ENCODE measurements around the gene ZNF775.
A peak's percentile ranks its signal among the peaks of the same experiment; 100 is the strongest.

Gene ZNF775

DNA sequence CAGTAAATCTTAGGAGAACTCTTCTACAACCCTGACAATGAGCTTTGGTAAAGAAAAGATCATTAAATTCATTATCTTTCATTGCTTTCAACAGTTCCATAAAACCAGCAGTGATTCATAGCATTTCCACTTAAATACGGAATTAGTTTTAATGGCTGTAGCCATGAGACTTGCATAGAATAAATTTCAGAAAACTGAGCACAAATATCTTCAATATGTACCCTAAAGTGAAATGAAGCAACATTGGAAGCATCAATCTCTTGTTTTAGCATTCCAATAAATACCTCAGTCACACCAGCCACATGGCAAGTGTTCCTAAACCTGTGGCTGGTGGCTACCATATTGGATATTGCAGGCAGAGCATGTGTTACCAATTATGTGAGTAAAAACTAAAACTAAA is 34.1 kb upstream of the ZNF775 start:
- DNase-seq: no peak

DNA sequence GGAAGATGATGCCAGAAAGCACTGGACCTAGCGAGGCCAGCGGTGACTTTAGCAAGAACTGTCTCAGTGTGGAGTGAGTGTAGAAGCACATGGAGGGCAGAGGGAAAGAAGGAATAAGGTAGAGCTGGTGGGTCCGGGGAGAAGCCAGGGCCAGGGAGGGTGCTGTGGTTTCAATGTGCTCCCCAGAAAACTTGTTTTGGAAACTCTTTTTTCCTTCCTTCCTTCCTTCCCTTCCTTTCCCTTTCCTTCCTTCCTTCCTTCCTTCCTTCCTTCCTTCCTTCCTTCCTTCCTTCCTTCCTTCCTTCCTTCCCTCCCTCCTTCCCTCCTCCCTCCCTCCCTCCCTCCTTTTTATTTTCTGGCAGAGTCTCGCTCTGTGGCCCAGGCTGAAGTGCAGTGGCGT is 32.2 kb upstream of the ZNF775 start:
- no peak for DNase-seq

DNA sequence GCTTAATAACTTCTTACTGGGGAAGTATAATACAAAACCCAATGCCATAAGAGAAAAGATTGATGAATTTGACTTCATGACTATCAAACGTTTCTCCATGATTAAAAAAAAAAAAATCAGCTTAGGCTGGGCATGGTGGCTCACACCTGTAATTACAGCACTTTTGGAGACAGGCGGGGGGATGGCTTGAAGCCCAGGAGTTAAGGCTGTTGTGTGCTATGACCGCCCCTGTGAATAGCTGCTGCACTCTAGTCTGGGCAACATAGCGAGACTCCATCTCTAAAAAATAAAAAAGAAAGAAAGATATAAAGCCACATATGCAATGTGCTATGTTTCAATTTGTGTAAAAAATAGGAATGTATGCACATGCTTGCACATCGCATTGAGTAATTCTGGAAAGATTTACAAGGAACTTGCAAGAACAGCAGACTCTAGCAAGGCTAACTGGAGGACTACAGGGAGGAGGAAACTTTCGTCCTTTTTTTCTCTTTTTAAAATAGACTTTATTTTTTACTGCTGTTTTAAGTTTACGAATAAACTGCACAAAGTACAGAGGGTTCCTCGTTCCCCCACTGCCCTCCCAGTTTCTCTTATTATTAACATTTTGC is 27.4 kb upstream of the ZNF775 start:
- DNase-seq: no peak

DNA sequence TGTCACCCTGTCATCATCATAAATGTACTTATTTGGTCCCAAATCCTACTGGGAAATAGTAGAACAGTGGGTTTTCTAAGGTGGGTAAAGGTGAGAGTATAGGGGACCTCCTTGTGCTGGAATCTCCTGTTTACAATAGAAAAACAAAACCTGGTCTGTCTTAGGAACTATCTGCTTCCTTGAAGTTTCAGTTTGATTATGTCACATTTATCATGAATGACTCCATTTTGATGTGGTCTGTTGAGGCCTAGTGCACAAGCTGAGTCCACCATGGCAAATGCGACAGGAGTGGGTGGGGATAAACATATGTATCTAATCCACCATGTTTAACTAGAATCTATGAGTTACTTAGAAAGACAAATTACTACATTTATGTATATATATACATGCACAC is 23.5 kb upstream of the ZNF775 start:
- no peak for DNase-seq

DNA sequence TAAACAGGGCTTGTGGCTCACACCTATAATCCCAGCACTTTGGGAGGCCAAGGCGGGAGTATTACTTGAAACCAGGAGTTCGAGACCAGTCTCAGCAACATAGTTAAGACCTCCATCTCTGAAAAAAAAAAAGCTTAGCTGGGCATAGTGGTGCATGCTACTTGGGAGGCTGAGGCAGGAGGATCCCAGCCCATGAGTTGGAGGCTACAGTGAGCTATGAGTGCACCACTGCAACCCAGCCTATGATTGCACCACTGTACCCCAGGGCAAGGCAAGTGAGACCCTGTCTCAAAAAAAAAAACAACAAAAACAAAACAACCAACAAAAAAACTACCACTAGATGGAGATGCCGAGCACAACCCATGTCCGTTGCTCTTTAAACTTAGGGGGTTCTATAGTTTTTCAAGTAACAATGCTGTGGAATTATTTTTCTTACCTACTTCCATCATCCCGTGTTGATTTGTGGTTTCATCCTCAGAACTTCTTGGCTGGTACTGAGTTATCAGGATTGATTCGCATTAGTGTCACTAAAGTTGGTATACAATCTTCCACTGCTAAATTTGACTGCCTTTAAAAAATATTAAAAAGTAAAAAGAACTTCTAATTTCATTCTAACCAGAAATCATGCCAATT is 22.7 kb upstream of the ZNF775 start:
- DNase-seq: no peak

DNA sequence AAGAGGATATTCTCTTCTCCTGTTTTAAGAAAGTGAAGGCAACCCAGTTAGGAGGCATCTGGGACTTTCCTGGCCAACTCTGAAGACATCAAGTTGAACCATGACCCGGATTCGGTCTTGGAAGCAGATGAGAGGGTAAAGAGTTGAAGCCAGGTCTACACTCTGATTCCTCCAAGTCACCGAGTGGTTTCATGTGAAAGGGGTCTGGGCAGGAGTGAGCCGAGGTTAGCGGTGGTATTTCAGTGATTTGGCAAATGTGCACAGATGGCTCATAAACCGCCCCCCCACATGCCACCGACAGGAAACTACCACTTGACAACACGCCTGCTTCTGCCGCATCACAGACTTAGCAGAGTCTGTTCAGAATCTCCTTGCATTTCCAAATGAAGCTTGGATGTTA is 21.9 kb upstream of the ZNF775 start:
- DNase-seq: no peak

DNA sequence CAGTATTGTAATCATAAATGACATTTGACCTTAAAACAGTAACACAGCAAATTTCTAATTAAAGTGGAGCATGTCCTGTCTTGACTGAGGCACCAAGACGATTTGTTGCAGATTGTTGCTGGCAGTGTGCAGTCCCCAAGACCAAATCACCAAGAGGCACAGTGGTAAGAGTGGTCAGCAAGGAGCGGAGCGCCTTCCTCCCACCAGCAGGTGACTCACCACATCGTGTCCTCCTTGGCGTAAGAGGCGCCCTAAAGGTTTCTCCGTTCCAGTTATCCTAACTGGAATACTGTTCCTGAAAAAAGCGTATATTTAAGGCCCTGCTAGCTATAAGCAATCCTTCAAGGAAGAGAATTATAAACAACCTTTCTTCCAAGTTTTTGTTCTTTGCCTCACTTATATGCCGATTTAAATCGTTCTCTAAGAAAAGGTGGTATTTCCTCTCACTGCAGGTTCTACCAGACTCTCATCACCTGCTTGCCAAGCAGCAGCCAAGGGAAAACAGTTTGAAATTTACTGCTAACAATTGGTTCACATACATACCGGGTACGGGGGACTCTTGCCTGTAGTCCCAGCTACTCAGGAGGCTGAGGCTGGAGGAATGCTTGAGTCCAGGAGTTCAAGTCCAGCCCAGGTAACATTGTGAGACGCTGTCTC is 21.2 kb upstream of the ZNF775 start:
- no peak for DNase-seq

DNA sequence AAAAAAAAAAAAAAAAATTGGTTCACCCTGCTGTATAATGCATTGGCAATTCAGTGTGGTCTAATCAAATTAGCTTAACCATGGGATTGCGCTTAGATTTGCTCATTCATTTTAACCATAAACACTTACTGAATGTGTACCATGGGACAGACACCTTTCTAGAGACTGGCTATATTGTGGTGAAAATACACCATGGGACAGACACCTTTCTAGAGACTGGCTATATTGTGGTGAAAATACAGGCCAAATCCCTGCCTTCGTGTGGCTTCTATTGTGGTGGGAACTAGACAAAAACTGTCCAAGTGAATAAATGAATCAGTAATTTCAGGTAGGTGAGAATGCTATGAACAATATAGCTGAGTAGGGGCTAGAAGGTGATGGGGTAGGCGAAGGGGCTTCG is 20.7 kb upstream of the ZNF775 start:
- DNase-seq: no peak

DNA sequence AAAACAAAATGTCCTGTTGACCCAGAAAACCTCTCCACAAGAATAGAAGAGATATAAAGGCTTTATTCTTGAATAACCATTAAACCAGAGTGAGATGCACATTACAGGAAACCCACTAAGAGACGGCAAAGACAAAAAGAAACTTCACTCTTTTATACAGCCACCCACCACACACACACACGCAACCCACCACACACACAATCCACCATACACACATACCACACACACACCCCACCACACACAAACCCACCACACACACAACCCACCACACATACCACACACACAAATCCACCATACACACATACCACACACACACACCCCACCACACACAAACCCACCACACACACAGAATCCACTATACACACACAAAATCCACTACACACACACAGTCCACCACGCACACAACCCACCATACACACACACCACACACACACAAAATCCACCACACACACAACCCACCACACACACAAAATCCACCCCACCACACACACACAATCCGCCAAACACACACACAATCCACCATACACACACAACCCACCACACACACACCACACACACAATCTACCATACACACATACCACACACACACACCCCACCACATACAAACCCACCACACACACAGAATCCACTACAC is 20.0 kb upstream of the ZNF775 start:
- DNase-seq: no peak

DNA sequence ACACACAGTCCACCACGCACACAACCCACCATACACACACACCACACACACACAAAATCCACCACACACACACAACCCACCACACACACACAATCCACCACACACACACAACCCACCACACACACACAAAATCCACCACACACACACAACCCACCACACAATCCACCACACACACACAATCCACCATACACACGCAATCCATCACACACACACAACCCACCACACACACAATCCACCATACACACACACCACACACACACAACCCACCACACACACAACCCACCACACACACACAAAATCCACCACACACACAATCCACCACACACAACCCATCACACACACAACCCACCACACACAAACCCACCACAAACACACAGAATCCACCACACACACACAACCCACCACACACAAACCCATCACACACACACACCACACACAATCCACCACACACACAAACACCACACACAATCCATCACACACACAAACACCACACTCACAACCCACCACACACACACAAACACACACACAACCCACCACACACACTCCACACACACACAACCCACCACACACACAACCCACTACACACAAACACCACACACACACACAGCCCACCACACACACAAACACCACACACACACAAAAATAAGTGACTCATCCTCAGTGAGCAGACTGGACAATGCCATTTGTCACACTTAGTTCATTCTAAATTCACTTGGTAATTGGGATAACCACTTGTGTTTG is 19.3 kb upstream of the ZNF775 start:
- DNase-seq: no peak

DNA sequence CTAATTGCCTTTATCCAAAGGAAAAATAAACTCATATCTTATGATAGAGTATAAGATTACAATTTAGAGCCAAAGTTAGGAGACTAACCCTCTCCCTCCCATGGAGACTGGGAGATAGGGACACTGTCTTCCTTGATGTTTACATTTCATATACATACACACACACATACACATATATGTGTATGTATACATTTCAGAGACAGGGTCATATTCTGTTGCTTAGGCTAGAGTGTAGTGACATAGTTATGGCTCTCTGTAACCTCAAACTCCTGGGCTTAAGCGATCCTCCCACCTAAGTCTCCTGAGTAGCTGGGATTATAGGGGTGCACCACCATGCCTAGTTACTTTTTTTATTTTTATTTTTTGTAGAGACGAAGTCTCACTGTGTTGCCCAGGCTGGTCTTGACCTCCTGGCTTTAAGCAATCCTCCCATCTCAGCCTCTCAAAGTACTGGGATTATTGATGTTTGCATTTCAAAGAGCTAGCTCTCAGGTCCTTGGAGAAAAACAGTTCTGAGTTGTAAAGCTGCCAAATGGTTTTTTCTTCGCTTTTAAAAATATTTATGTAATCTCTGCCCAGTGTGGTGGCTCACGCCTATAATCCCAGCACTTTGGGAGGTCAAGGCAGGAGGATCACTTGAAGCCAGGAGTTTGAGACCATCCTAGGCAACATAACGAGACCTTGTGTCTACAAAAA is 18.6 kb upstream of the ZNF775 start:
- no peak for DNase-seq

DNA sequence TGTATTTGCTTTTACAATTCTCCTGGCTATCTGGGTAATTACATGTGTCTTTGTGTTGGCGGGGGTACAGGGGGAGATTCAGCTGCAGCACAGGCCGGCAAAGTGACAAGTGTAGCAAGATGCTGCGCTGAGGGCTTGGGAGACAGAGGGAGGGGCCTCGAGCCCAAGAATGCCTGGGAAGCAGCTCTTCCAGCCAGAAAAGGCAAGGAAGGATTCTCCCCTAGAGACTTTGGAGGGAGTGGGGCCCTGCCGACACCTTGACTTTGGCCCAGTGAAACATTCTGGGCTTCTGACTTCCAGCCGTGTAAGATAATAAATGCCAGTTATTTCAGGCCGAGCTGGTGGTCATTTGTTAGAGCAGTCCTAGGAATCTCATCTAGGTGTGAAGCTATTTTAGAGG is 17.7 kb upstream of the ZNF775 start:
- no peak for DNase-seq

DNA sequence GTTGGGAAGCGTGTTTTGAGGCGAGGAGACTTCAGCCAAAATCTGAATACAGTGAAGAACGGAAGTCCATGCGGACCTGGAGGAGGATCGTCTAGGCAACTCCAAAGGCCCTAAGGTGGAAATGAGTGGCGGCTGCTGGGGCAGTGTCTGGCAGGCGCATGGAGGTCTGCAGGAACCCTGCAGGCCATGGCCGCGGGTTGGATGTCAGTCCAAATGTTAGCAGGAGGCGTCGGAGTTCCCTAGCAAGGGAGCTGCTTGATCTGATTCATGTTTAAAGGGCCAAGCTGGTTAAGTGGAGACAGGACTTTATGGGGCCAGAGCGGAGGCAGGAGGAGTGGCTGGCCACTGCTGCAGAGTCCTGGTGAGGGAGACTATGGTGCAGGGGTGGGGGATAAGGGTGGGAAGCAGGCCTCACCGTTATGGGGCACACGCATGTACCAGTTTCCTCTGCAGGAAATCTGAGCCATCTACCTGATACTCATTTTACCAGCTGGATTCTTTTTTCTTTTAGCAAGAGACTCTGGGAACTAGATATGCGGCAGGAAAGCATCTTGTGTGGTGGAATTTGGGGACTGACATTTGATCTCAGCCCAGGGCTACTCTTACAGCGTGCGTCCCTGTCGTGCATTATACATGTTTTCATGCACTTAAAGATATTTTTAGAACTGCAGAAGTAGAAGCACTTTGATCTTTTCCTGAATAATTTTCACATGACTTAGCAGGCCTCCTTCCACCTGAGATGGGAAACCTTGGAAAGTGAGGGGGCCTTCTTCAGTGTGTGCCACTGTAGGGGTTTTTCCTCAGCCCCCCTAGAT is 17.1 kb upstream of the ZNF775 start:
- DNase-seq: no peak

DNA sequence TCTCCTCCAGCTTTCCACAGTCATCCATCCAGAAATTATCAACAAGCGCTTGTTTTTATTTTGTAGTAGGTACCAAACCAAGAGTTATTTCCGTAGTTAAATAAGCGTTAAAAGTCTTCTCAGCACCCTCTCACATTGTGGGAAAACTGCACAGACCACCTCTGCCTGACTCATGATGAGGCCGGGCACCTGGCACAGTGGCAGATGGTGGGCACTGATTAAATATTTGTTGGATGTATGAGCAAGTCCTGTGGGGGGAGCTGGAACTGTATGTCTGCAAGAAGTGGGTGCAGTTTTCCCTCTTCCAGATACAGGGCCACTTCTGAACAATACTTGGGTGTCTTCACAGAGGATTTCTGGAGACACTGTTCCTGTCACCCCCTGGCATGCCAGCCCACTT is 15.8 kb upstream of the ZNF775 start:
- no peak for DNase-seq

DNA sequence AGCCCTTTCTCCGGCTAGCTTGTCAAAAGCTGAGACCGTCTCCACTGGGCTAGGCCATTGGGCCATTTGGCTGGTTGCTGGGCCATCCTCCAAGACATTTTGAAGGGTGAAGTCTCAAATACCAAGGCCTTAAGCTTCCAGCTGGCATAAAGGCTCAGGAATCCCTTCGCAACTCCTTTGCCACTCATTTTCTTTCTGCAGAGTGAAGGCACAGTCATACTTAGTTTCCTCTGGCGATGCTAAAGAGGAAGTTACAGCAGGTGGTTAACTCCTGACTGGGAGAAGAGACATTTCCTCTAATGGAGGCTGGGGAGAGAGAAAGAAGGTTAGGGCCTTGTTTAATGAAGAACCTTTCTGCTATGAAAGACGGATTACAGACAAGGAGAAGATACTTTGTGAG is 15.3 kb upstream of the ZNF775 start:
- no peak for DNase-seq

DNA sequence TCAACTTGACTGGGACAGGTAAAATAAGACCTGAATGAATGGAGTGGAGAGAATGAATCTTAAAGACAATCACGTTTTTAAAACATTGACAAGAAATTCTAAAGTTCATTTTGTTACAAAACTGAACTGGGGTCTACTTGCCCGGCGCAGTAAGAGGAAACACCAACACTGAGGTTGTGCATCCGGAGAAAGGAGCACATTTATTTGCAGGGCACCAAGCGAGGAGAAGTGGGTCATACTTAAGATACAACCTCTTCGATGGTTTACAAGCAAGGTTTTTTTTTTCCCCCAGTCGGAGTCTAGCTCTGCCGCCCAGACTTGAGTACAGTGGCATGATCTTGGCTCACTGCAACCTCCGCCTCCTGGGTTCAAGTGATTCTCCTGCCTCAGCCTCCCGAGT is 13.9 kb upstream of the ZNF775 start:
- DNase-seq: no peak

DNA sequence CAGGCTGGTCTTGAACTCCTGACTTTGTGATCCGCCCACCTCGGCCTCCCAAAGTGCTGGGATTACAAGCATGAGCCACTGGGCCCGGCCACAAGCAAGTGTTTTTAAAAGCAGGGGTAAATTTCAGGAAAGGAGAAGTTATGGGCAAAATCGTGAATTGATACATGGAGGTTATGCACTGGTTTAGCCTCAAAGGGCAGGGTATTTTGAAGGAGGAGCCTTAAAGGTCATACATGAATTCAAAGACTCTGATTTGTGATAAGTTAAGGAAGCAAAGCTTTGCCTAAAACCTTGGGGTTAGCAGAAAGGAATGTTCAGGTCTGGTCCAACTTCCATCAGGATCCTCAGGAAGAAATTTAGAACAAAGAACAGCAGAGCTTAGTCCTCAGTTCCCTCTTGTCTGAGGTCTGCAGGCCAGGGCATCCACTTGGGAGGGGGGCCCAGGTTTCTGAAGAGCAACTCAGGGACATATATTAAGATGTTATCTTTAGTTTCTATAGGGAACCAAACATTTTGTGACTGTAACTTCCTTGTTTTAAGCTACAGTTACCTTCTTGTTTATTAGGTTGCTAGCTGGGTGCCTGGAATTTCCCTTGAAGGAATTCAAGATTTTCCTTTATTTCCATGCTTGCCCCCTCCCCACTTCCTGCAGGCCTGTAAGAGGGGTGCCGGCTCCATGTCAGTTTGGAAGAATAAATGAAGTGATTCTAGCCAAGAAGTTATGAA is 13.3 kb upstream of the ZNF775 start:
- no peak for DNase-seq

DNA sequence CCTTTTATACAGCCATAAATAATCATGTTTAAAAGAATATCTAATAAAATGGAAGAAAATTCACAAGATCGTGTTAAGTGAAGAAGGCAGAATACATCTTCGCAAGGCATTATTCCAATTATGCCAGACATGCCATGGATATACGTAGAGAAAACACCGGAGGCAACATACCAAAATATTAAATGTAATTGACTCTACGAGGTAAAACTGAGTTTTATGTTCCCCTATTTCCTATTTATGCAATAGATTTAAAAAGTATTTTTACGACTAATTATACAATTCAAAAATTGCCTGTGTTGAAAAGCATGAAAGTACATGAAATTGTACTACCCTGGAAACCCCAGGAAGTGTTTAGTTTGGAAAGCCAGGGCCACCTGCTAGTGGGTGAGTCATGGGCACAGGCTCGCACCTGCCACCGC is 11.4 kb upstream of the ZNF775 start:
- DNase-seq: no peak

DNA sequence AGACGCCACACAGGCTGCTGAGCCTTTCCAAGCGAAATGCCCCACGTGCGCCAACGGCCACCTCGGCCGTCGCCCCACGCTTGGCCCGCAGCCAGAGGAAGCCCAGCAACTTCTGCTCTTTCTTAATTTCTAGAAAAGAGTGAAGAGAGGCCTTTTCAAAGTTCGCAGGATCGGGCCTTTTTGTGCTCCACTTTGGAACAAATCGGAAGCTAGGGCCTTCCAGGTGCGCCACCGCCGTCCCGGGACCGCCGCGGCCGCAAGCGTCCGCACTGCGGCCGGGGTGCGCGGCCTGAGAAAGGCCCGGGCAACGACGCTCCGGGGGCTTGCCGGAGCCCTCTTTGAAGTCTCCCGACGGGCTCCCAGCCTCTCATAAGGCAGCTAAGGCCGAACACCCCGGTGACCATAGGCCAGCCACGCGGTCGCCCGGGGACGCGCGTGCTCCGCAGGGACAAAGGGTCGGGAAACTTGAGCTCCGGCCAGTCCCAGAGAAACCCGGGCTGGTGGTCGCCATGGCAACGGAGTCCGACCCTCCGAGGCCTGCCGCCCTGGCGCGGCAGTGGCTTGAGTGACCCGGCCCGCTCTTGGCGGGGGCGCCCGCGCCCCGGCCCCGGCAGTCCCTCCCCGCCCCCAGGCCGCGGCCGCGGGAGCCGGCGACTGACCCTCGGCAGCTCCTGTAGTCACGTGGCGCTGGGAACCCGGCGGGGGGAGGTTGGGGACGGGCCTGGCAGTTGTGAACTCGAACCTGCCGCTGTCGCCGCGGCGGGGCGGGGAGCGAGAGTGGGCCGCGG is 10.8 kb upstream of the ZNF775 start, which contains the start of gene REPIN1:
Gene REPIN1 (plus strand): TSS at position 727 of the 788 bp plus-strand sequence. CDS start 890 bp downstream, outside the sequence.
- peak; percentile 42 to 96 (median 85) for DNase-seq

Data from nucleus accumbens (tissue), 56 donors.